SK-MEL-5 (cell line): ENCODE results near the gene DGKB. TPM values are rescaled to one million over a fixed set of nuclear protein-coding genes. Genes with fewer than 3 reads are reported as not detected.

ENCODE experiments used
- DNase-seq: peaks from one replicate; pipeline ENCODE4 v3.0.0-alpha.2; 2016; ENCODE audit warnings: low read depth, low spot score
- in situ Hi-C: cut with HindIII; loops from 2 replicates; pipeline ENCODE4 v1.10.0; 2016; ENCODE audit warnings: low sequenced_read_pairs, high pct_unique_total_duplicates, low pct_unique_long_range_greater_than_20kb
- total RNA-seq: library from RNA; depleted of rRNA; stranded (reverse); fragments of >200 nt; shearing (Covaris generic); gene quantifications from 2 replicates; pipeline ENCODE4 v1.2.3, GENCODE V29; 2014

Gene DGKB
- total RNA-seq, 1 experiment from 2014 or later = 0.16 TPM

DNA sequence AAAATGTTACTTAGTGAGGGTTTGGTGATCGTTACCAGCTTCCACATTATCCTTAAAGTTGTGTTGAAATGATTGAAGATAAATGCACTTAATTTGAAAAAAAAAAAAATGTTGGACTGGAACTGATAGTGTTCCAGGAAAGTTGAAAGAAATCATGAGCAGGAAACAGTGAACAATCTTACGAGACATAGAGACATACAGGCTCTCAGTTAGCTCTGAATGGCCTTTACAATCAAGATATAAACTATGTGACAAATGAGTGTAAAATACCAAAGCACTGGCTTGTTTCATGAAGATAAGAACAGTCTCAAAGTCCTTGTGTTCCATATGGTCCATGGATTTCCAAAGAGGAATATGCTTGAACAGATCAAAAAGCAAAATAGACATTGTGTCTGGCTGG, 483.0 kb downstream of the DGKB start:
- in situ Hi-C loops = no loop called here
- no peak for DNase-seq

DNA sequence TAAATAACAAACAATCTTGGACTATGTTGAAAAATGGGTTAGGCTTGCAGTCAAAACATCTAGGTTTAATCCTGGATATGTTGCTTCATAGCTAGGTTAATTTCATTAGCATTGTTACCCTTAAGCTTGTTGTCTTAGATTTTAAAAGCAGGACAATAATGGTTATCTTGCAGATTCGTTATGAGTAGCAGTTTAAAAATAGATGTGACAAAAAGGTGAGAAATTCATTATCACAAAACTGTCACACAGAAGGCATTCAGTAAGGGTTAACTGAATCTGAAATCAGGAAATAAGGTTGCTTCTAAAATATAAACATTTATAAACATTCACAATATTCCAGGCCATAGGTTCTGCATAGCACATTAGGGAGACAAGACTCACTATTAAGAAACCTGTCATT, 483.9 kb downstream of the DGKB start:
- DNase-seq = no peak
- in situ Hi-C loops = no loop called here

DNA sequence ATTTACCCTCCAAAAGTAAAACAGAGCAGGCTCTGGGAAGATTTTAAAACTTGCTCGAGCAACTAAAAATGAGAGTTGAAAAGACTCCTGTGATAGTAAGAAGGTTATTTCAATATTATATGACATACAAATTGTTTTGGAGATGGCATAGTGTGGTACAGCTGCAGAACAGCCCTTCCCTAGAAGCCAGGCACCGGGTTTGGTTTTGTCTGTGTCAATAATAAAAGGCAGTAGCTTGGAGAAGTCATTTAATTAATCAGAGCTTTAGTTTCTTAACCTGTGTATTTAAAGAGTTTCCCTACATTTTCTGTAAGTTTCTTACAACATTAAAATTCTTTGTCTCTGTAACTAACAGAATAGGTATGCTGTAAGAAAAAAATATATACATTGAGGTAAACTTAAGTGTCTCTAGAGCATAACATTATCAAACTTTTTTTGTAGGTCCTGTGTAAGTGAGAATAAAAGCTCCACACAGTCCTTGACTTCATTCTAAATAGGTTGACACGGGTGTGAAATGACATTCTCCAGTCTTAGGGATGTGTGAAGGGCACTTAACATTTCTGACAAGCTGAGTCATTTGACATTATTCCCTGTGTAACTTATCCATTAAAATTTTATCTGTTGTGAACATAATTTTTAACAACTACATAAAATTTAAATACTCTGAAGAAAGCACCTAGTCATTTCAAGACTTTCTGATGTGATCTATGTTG, 488.1 kb downstream of the DGKB start:
- DNase-seq = no peak
- in situ Hi-C loops = no loop called here

DNA sequence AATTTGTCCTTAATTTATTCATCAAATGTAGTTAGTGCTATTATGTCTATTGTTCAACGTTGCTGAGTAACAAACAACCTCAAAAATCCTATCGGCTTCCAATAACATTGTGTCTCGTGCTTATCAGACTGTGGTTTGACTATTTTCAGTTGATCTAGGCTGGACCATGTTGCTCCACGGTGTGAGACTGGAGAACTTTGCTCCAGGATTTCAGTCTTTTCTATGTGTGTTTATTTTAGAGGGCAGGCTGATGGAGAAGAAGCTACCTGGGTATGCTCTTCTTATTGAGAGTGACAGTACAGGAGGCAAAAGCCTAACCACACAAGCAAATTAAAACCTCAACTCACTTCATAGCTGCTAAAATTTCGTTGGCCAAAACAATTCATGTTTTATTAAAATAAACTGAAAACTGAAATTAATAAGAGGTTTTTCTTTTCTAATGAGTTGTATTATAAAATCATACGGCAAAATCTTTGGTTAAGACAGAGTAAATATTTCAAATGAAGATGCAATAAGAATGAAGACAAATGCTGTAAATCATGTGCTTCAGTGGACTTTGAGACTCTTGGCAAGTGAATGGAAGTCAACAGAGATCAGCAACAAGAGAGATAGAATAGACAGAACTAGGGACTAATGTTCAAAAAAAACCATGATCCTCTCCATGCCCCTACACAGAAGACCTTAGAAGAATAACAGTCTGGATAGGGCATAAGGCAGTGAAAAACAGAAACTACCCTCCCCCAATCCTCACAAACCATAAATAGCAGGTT, 495.1 kb downstream of the DGKB start:
- in situ Hi-C loops = no loop called here
- DNase-seq = no peak

DNA sequence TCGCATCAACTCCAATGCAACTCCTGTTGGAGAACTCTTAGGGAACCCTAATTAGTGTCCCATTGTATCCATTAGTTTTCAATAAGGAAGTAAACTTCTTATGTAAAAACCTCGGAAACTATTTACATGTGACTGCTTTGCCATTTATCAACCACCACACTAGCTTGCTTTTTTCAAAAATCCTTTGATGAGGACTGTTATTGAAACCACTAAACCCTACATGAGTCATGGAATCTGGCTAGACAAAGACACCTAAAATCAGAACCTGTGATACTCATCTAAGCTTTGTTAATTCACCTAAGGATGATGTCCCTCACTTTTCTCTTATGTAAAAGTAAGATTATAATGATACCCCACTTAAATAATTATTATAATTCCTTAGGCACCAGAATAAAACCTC, 499.0 kb downstream of the DGKB start:
- in situ Hi-C loops = no loop called here
- no peak for DNase-seq

DNA sequence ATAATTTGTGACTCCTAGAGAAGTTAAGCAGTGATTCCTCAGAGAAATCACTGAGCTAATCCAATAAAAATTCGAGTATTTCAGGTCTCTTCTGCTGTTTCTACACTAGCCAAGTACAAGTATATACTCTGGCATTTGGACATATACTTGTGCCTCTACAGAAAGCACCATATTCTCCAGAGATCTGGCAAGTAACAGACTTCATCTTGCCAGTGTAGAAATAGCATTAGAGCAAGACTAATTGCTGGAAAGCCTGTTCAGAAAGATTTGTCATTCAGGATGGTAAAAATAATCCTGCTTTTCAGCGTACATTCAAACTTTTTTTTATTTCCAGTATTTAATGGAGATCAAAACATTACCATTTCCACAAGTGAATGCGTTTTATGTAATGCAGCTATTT, 502.3 kb downstream of the DGKB start:
- in situ Hi-C loops = no loop called here
- DNase-seq = no peak

DNA sequence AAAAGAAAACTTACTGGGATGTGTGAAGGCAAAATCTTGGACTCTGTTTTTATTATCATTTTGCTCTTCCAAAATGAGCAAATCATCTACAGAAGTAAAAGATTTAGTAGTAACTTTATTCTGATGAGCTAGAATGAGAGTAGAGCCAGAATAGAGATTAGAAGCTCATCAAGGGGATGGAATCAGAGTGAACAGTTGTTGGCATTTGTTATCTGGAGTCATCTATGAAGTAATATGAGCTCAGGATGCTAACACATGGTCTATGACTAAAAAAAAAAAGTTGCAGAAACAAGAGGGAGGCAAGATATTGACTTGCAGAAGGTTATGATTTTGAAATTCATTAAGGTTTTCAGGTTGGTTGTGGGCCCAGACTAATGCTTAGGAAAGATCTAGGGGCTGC, 504.0 kb downstream of the DGKB start:
- no peak for DNase-seq
- in situ Hi-C loops = no loop called here

DNA sequence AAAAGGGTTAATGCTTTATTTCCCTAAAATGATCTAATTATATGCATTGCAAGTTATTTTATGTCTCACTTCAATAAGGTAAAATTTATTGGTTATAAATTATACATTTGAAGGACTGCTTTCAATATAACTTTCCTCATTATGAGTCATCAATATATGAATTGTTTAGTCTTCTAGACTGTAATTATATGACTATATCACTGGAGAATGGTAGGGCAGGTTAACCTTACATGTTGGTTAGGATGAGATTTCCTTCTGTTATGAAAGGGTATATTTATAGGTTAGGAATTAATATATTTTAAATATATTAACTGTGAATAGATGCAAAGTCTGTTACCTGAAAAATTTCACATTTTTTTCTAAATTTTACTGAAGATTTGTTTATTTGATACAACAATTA, 506.7 kb downstream of the DGKB start:
- no peak for DNase-seq
- in situ Hi-C loops = no loop called here

DNA sequence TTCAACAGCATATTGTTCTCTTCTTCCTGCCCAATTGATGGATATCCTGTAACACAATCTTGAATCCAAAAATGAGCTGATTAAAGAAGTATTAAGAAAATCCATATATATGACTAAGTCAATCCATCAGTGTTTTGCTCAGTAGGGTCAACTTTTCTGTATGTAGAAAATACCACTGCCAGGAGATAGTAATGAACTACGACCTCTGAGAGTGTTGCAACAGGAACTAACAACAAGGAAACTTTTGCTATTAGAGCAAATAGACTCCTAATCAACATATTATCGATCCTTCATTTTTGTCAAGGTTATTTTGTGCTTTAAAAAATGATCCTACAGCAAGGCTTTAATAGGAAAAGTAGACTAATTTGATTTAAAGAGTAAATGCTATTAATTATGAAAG, 507.8 kb downstream of the DGKB start:
- in situ Hi-C loops = no loop called here

DNA sequence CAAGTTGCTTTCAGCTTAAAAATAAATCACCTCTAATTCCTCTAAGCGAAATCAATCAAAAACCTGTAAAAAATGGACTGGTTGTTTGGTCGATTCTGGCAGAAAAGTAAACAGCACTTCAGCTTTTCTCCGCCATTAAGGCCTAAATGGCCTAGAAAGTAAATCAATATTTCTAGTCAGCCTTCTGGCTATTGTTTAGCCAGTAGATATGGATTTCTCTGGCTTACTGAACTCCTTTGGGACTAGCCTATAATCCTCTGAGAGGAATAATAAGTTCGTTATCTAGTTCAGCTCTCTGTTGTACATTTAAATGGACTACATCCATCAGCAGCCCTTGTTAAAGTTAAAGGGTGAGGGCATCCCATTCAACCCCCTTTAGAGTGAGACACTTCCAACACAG, 513.0 kb downstream of the DGKB start:
- no peak for DNase-seq
- in situ Hi-C loops = no loop called here

More for the DNA sequence above, 507.8 kb downstream of the DGKB start:
- DNase-seq = no peak

DNA sequence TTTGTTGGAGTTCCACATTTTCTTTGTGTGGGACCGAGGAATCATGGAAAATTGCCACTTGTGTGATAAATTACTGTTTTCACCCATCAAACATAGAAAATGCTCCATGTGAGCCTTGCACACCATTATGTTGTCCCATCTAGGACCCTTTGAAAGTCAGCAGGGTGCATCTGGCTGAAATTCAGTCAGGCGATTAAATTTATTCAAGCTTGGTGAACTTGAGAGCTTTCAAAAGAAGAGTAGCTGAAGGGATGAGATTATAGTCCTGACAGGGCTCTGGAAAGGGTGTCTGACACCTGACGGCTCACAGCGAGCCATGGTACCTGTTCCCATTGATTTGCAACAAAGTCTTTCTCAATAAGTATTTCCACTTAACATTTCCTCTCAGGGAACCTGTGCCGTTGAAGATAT, 513.4 kb downstream of the DGKB start:
- DNase-seq = no peak
- in situ Hi-C loops = no loop called here

DNA sequence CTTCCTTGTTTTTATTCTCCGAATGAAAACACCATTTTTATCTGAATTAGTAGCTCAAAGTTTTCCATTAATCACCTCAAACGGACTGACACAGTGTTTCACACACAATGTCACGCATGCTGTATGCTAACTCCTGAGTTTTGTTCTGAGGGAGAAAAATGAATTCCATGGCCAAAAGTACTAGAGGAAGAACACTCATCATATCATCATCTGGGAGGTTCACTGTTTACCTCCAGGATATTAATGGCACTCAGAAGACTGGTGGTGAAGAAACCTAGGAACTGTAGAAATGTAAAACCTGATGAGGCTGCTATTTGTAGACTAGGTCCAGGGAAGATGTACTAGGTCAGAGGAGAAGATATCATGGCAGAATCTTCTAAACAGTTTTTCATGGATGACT, 517.5 kb downstream of the DGKB start:
- in situ Hi-C loops = no loop called here
- no peak for DNase-seq

DNA sequence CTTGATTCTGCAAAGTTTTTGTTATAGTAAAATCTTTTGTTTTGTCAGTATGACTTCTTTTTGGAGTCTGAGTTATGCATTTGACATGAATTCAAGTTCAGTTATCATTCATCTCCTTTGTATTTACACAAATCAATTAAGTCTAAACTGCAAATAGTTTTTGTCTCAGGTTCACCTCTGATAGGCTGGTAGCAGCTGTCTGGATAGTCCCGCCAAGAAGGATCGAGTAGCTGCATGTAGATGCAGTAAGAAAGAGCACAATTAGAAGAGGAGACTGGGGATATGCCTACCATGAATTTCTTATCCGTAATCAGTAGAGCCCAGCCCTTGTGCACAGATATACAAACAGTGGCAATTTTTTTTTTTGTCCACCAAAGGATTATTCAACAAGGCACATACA, 520.6 kb downstream of the DGKB start:
- DNase-seq = no peak
- in situ Hi-C loops = no loop called here

DNA sequence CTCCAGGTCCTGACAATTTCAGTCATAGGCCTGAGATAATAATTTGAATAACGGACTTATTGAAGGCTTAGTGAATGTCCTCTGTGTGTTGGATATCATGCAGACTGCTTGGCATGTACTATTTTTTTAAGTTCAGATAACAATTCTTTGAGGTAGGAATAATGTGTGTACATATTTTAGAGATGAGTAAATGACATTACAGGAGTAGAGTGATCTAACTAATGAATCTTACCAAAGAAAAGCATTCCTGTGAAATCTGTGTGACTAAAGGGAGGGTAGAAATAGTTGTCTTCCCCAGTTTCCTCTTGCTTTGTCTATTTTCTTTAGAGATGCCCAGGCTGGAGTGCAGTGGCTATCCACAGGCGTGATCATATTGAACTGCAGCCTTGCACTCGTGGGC, 521.2 kb downstream of the DGKB start:
- in situ Hi-C loops = no loop called here
- DNase-seq = no peak

DNA sequence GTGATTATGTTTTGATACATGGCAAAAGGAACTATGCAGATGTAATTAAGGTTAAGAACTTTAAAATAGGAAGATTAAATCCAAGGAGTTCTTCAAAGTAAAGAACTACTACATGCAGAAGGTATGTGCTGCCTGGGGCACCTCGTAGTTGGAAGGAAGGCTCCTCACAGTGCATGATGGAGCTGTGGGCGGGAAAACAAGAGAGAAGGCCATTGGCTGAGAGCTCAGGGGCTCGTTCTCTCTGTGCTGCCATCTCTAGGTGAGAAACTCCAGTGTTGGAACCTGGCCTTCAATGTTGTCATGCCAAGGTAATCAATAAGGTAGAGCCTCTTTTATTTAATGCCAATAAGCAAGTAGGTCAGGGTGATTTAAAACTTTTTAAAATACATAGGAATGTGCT, 521.7 kb downstream of the DGKB start:
- no peak for DNase-seq
- in situ Hi-C loops = no loop called here

DNA sequence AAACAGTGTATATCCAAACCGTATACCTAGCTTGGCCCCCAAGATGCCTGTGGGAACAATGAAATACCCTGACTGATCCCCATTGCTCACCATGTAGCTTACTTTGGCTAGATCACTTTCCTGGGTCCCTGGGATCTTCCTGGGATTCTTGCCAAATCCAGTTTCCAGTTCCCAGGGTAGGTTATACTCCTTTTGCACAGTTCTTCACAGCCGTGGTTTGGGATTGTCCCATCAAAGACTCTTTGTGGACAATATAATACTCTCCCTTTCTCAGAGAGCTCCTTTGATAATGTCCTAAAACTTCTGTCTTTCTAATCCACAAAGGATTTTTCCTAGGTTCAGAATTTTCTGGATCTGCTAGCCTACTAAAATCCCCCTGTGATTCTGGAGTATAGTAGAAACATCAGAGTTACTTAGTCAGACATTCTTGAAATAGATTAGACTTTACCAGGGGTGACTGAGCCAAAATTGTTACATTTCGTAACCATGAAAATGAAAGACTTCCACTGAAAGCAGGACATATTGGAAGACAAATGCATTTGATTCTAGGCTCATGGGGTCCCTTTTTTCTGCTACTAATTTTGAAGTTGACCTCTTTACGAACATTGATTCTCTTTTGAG, 524.8 kb downstream of the DGKB start:
- no peak for DNase-seq

DNA sequence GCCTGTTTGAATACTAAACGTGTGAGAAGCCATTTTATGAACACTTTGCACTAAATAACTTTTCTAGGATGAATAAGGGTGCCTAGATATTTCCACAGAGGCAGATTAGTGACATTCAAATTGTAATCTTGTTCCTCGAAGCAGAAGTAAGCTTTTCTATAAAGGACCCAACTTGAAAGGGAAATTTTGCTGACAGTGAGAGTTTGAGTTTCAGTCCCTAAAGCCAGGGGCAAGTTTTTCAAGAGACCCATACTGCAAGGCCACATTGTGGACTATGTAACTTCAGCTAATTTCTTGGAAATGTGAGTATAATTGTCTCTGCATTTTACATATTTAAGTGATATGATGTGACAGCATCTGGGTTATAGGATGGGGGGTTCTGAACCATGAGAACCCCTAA, 525.8 kb downstream of the DGKB start:
- in situ Hi-C loops = no loop called here
- DNase-seq = no peak

More for the DNA sequence above, 524.8 kb downstream of the DGKB start:
- in situ Hi-C loops = no loop called here

DNA sequence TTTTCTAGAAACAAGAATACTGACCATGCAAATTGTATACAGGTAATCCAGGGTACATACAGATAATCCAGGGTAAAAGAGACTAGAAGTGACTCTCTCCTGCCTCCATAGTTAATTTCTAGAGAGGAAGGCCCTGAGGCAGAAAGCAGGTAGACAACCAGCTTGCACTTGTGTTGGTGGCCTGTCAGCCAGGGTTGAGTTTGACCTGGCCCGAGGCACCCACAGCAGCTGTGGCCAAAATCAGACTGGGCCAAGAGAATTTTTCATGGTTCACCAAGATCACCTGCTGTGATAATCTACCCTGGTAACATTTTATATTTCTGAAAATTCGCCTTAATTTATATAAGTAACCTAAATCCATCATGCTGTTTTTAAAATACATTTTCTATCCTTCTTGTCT, 526.6 kb downstream of the DGKB start:
- DNase-seq = no peak
- in situ Hi-C loops = no loop called here

DNA sequence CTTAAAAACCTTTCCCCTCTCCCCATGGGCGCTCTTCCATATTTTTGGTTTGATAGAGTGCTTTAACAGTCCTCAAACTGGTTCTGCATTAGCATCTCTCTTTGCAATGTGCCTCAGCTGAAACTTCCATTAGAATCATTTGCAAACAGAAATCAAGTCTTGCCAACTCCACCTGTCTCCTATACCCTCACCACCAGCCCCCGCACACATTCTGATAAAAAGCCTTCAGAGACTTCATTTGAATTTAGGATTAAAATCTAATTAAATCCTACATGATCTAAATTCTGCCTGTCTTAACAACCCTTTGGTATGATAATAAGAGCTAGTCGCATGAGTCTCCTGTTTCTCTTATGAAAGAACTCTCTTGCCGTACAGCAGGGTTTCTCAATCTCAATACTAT, 528.2 kb downstream of the DGKB start:
- no peak for DNase-seq
- in situ Hi-C loops = no loop called here
